Activated CD4-positive, alpha-beta T cell treated with anti-CD3 and anti-CD28 coated beads for 36 hours (primary cell): Measurements from ENCODE around the gene BAZ1B. TPM values are rescaled to one million over a fixed set of nuclear protein-coding genes. Genes with fewer than 3 reads are reported as not detected.
"Not testable (repeated sequence)": the region's sequence is repeated elsewhere in the genome, so short reads cannot be mapped to it uniquely, and the experiment has no call there.

Experiments used
- ATAC-seq: fragments of 200-7000 bp; cut with Tn5 transposase; one replicate; pipeline ENCODE4 v1.10.0; 2021; ENCODE audit warnings: mild to moderate bottlenecking, moderate library complexity
- CTCF ChIA-PET: fragments of 350-600 bp; sonication (Branson Sonifier 250); formaldehyde crosslinking; loops from one replicate; lab custom pipeline; 2021; ENCODE audit warnings: antibody characterized with exemption; lab: Charles Lee
- POLR2A ChIA-PET: fragments of 350-600 bp; sonication (Branson Sonifier 250); formaldehyde crosslinking; loops from one replicate; lab custom pipeline; 2021; ENCODE audit warnings: antibody characterized with exemption, inconsistent platforms; lab: Charles Lee
- DNase-seq: peaks from one replicate; pipeline ENCODE4 v3.0.0-alpha.2; 2020
- H3K27ac Mint-ChIP-seq: one replicate; pipeline ENCODE4 v1.8.0; 2021; ENCODE audit warnings: mixed read lengths
- H3K27me3 Mint-ChIP-seq: one replicate; pipeline ENCODE4 v1.8.0; 2021; ENCODE audit warnings: mixed read lengths
- H3K36me3 Mint-ChIP-seq: one replicate; pipeline ENCODE4 v1.8.0; 2021; ENCODE audit warnings: low read depth, mixed read lengths
- H3K4me1 Mint-ChIP-seq: one replicate; pipeline ENCODE4 v1.8.0; 2021; ENCODE audit warnings: mixed read lengths
- H3K4me3 Mint-ChIP-seq: one replicate; pipeline ENCODE4 v1.8.0; 2021; ENCODE audit warnings: mild to moderate bottlenecking, moderate library complexity, mixed read lengths
- H3K9me3 Mint-ChIP-seq: one replicate; pipeline ENCODE4 v1.8.0; 2021; ENCODE audit warnings: low read depth, mixed read lengths
- intact Hi-C, 2 experiments: fragments of 100-400 bp; cut with DNase I in 1 of 2; cut with micrococcal nuclease in 1 of 2; formaldehyde crosslinking; loops; one replicate each; pipeline versions ENCODE4 v1.14.2 to v1.15.1; 2022 to 2024; cut with DNase I, micrococcal nuclease
- total RNA-seq, 2 experiments: library from RNA; stranded (reverse); gene quantifications; one replicate each; pipeline ENCODE4 v1.2.3, GENCODE V29; 2021

BAZ1B gene
- total RNA-seq, 2 experiments from 2014 or later: 90.2 to 98.6 TPM

DNA sequence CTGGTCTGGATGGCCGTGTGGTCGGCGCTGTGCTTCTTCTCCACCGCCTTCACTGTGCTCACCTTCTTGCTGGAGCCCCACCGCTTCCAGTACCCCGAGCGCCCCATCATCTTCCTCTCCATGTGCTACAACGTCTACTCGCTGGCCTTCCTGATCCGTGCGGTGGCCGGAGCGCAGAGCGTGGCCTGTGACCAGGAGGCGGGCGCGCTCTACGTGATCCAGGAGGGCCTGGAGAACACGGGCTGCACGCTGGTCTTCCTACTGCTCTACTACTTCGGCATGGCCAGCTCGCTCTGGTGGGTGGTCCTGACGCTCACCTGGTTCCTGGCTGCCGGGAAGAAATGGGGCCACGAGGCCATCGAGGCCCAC, 87.4 kb downstream of the BAZ1B start:
- no peaks in the 10 kb centered on the region for H3K36me3 Mint-ChIP-seq
- H3K4me1 Mint-ChIP-seq: no peaks in the 10 kb centered on the region
- no peak for DNase-seq
- H3K27ac Mint-ChIP-seq: no peak overlapping the region
- intact Hi-C loops: loop anchor here in 1 of 2 experiments (5.0 kb wide), 2 partner anchors 112 to 738 kb away; partner anchors contain the start of gene EIF4H
- peaks cover 11% of the 10 kb centered on the region for H3K27me3 Mint-ChIP-seq
- ChIA-PET POLR2A (no interaction called here), CTCF (interaction anchor here (1.1 kb wide), 1 partner anchor 17 kb away, joined by 5 read pairs; no protein-coding TSS in a partner anchor)
- H3K4me3 Mint-ChIP-seq: peak overlapping the region; percentile 16
- no peaks in the 10 kb centered on the region for H3K9me3 Mint-ChIP-seq
- ATAC-seq: no peak

GRCh38 chr7:73433924-73434700, 88.0 kb downstream of the BAZ1B start:
- no peaks in the 10 kb centered on the region for H3K4me1 Mint-ChIP-seq
- ChIA-PET POLR2A (no interaction called here), CTCF (no interaction called here)
- intact Hi-C loops: loop anchor here in 1 of 2 experiments (1.0 to 5.0 kb wide), 6 partner anchors 35 to 738 kb away; partner anchors contain the start of genes BAZ1B, BCL7B, EIF4H and TBL2
- H3K27me3 Mint-ChIP-seq: peaks cover 11% of the 10 kb centered on the region
- ATAC-seq (peak; percentile 38), DNase-seq (peak; percentile 53)
- no peaks in the 10 kb centered on the region for H3K36me3 Mint-ChIP-seq
- no peaks in the 10 kb centered on the region for H3K9me3 Mint-ChIP-seq
- no peak overlapping the region for H3K27ac Mint-ChIP-seq
- peak overlapping the region; percentile 23 for H3K4me3 Mint-ChIP-seq

DNA sequence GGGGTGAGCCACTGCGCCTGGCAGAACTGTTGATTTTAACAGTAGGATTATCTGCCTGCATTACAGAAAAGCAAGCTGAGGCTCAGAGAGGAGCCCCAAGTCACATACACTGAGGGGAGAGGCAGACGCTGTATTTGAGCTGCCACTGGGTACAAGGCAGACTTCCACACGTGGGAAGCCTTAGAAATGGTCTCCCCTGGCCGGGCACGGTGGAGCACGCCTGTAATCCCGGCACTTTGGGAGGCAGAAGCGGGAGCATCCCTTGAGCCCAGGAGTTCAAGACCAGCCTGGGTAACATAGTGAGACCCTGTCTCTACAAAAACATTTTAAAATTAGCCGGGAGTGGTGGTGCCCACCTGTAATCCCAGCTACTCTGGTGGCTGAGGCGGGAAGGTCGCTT, 89.4 kb downstream of the BAZ1B start:
- intact Hi-C loops: loop anchor here in 1 of 2 experiments (1.0 to 5.0 kb wide), 6 partner anchors 33 to 740 kb away; partner anchors contain the start of genes BAZ1B, BCL7B, EIF4H and TBL2
- peaks cover 11% of the 10 kb centered on the region for H3K27me3 Mint-ChIP-seq
- ChIA-PET POLR2A (interaction anchor here (0.5 kb wide), 1 partner anchor 90 kb away, joined by 4 read pairs; no protein-coding TSS in a partner anchor), CTCF (interaction anchor here (1.1 kb wide), 1 partner anchor 109 kb away, joined by 3 read pairs; no protein-coding TSS in a partner anchor)
- ATAC-seq (no peak), DNase-seq (no peak)
- H3K36me3 Mint-ChIP-seq: no peaks in the 10 kb centered on the region
- H3K4me1 Mint-ChIP-seq: no peaks in the 10 kb centered on the region
- H3K4me3 Mint-ChIP-seq: no peak overlapping the region
- H3K27ac Mint-ChIP-seq: no peak overlapping the region
- no peaks in the 10 kb centered on the region for H3K9me3 Mint-ChIP-seq

DNA sequence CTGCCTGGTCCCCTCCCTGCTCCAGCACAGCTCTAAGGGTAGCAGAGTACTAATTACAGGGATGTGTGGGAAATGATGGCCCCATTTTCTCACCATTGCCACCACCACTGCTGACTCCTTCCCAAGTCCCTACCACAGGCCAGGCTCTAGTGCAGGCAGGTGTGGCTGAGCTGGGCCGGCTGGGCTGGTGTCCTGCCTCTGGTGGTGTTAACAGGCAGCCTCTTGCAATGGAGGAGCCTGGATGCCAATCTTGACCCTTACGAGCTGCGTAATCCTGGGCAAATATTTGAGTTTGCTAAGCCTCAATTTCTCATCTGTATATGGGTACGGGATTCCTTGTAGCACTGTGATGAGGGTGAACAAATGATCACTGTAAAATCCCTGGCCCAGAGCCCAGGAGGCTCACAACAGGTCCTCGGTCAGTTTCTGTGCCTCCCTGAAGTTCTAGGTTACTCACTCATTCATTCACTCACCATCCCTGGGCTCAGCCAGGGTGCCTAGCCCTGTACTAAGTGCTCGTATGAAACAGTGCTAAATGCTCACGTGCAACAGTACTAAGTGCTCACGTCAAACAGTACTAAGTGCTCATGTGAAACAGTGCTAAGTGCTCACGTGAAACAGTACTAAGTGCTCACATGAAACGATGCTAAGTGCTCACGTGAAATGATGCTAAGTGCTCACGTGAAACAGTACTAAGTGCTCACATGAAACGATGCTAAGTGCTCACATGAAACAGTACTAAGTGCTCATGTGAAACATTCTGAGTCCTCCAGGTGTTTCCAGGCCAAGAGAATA, 90.9 kb downstream of the BAZ1B start:
- no peak overlapping the region for H3K4me3 Mint-ChIP-seq
- no peaks in the 10 kb centered on the region for H3K9me3 Mint-ChIP-seq
- no peaks in the 10 kb centered on the region for H3K4me1 Mint-ChIP-seq
- no peak overlapping the region for H3K27ac Mint-ChIP-seq
- ChIA-PET POLR2A (no interaction called here), CTCF (interaction anchor here (1.1 to 1.6 kb wide), 2 partner anchors 18 to 107 kb away, joined by 3 read pairs; no protein-coding TSS in a partner anchor)
- no peak for DNase-seq
- no peaks in the 10 kb centered on the region for H3K36me3 Mint-ChIP-seq
- no peak for ATAC-seq
- intact Hi-C loops: loop anchor here in 1 of 2 experiments (5.0 kb wide), 2 partner anchors 109 to 741 kb away; partner anchors contain the start of gene EIF4H
- peaks cover 11% of the 10 kb centered on the region for H3K27me3 Mint-ChIP-seq

- intact Hi-C loops: loop anchor here in 1 of 2 experiments (5.0 kb wide), 2 partner anchors 108 to 742 kb away; partner anchors contain the start of gene EIF4H
- ATAC-seq, POLR2A ChIA-PET, H3K4me3 Mint-ChIP-seq, H3K4me1 Mint-ChIP-seq, H3K36me3 Mint-ChIP-seq, H3K27ac Mint-ChIP-seq, DNase-seq, H3K9me3 Mint-ChIP-seq: not testable (repeated sequence)
- H3K27me3 Mint-ChIP-seq: peaks cover 11% of the 10 kb centered on the region
- CTCF ChIA-PET: interaction anchor here (0.8 to 1.6 kb wide), 2 partner anchors 18 to 222 kb away, joined by 3 read pairs; no protein-coding TSS in a partner anchor
These were observed 91.6 kb downstream of the BAZ1B start for GRCh38 chr7:73430540-73430939.

- DNase-seq (no peak), ATAC-seq (no peak)
- POLR2A ChIA-PET: no interaction called here
- intact Hi-C loops: loop anchor here in 1 of 2 experiments (5.0 kb wide), 2 partner anchors 108 to 742 kb away; partner anchors contain the start of gene EIF4H
- no peak overlapping the region for H3K4me3 Mint-ChIP-seq
- H3K9me3 Mint-ChIP-seq: no peaks in the 10 kb centered on the region
- H3K36me3 Mint-ChIP-seq: no peaks in the 10 kb centered on the region
- CTCF ChIA-PET: interaction anchor here (0.8 to 1.6 kb wide), 2 partner anchors 19 to 223 kb away, joined by 3 read pairs; no protein-coding TSS in a partner anchor
- H3K4me1 Mint-ChIP-seq: no peaks in the 10 kb centered on the region
- H3K27ac Mint-ChIP-seq: no peak overlapping the region
- peaks cover 7% of the 10 kb centered on the region for H3K27me3 Mint-ChIP-seq
These were observed 92.2 kb downstream of the BAZ1B start for GRCh38 chr7:73429622-73430505.

DNA sequence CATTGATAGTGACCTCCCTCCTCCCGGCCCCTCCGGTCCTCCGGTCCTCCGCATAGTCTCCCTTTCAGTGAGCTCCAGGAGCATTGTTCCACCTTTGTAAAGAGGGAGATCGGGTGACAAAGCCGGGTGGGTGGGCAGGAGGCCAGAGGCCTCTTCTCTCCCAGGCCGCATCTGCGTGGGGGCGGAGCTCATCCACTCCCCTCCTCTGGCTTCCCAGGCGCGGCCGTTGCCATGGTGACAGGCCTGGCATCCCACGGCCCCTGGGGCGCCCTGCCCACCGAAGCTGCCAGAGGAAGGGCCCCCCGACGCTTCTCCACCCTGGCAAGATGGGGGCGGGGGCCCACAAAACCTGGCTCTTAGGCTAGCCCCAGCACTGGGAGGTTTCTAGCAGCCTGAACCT, 92.9 kb downstream of the BAZ1B start:
- no peaks in the 10 kb centered on the region for H3K9me3 Mint-ChIP-seq
- no peak for ATAC-seq
- no peak overlapping the region for H3K27ac Mint-ChIP-seq
- H3K27me3 Mint-ChIP-seq: peaks cover 5% of the 10 kb centered on the region
- no peaks in the 10 kb centered on the region for H3K4me1 Mint-ChIP-seq
- no peak for DNase-seq
- H3K36me3 Mint-ChIP-seq: no peaks in the 10 kb centered on the region
- H3K4me3 Mint-ChIP-seq: no peak overlapping the region
- ChIA-PET CTCF (no interaction called here), POLR2A (no interaction called here)
- intact Hi-C loops: no loop called here

DNA sequence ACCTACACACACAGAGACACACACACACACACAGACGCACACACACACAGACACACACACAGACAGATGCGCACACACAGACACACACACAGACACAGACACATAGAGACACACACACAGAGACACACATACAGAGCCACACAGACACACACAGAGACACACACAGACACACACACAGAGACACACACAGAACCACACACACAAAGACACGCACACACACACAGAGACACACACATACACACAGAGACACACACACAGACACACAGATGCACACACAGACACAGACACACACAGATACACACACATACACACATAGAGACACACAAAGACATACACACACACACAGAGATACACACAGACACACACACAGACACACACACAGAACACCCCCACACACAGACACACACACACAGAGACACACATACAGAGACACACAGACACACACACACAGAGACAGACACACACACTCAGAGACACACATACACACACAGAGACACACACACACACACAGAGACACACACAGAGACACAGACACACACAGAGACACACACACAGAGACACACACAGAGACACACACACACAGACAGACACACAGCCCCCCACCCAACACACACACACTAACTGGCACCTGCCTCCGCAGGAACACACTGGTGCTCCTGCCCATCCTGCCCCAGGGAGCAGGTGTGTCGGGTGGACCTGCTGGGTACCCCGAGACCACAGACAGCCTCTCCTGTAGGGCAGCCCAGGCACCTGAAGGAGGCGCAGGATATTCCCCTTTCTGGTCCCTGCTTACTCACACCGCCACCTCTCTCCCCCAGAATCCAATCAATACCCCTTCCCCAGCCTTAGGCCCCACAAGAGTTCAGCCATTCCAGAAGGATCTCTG, 93.9 kb downstream of the BAZ1B start:
- no peaks in the 10 kb centered on the region for H3K4me1 Mint-ChIP-seq
- no peaks in the 10 kb centered on the region for H3K36me3 Mint-ChIP-seq
- H3K4me3 Mint-ChIP-seq: no peak overlapping the region
- H3K9me3 Mint-ChIP-seq: no peaks in the 10 kb centered on the region
- ChIA-PET POLR2A (no interaction called here), CTCF (no interaction called here)
- DNase-seq (no peak), ATAC-seq (no peak)
- intact Hi-C loops: no loop called here
- no peak overlapping the region for H3K27ac Mint-ChIP-seq
- peaks cover 6% of the 10 kb centered on the region for H3K27me3 Mint-ChIP-seq

GRCh38 chr7:73426016-73426415, 96.1 kb downstream of the BAZ1B start:
- CTCF ChIA-PET: no interaction called here
- Mint-ChIP-seq H3K27ac (no peak overlapping the region), H3K4me1 (no peaks in the 10 kb centered on the region), H3K27me3 (peaks cover 2% of the 10 kb centered on the region), H3K4me3 (no peak overlapping the region), H3K9me3 (no peaks in the 10 kb centered on the region), H3K36me3 (no peaks in the 10 kb centered on the region)
- DNase-seq (no peak), ATAC-seq (no peak)
- intact Hi-C loops: no loop called here
- POLR2A ChIA-PET: no interaction called here

DNA sequence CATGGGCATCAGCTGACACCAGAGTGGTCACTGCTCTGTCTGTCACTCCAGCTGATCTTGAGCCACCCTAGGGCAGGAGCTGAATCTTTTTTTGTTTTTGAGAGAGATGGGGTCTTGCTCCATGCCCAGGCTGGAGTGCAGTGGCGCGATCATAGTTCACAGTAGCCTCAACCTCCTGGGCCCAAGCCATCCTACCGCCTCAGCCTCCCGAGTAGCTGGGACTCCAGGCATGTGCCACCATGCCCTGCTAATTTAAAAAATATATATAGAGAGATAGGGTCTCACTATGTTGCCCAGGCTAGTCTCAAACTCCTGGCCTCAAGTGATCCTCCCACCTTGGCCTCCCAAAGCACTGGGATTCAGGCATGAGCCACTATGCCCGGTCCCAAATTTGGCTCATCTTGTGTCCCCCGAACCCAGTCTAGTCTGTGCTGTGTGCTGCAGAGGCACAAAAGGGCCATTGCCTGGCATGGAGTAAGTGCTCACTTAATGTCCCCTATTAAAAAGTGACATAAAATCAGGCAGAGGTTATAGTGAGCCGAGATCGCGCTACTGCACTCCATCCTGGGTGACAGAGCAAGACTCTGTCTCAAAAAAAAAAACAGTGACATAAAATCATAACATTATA, 96.6 kb downstream of the BAZ1B start:
- ChIA-PET CTCF (no interaction called here), POLR2A (no interaction called here)
- Mint-ChIP-seq H3K4me3 (no peak overlapping the region), H3K36me3 (no peaks in the 10 kb centered on the region), H3K27me3 (peaks cover 2% of the 10 kb centered on the region), H3K4me1 (no peaks in the 10 kb centered on the region), H3K27ac (no peak overlapping the region), H3K9me3 (no peaks in the 10 kb centered on the region)
- no peak for DNase-seq
- no peak for ATAC-seq
- intact Hi-C loops: no loop called here
